NCI-H774 (cell line): Measurements from ENCODE around the gene PROB1.
A peak's percentile ranks its signal among the peaks of the same experiment; 100 is the strongest.
"Not testable (repeated sequence)": the region's sequence is repeated elsewhere in the genome, so short reads cannot be mapped to it uniquely, and the experiment has no call there.

ENCODE experiments used
- DNase-seq: peaks from one replicate; lab custom pipeline; 2025; lab: John Stamatoyannopoulos, UW

Gene PROB1

GRCh38 chr5:139413153-139413552 is 18.2 kb upstream of the PROB1 start:
- no peak for DNase-seq

DNA sequence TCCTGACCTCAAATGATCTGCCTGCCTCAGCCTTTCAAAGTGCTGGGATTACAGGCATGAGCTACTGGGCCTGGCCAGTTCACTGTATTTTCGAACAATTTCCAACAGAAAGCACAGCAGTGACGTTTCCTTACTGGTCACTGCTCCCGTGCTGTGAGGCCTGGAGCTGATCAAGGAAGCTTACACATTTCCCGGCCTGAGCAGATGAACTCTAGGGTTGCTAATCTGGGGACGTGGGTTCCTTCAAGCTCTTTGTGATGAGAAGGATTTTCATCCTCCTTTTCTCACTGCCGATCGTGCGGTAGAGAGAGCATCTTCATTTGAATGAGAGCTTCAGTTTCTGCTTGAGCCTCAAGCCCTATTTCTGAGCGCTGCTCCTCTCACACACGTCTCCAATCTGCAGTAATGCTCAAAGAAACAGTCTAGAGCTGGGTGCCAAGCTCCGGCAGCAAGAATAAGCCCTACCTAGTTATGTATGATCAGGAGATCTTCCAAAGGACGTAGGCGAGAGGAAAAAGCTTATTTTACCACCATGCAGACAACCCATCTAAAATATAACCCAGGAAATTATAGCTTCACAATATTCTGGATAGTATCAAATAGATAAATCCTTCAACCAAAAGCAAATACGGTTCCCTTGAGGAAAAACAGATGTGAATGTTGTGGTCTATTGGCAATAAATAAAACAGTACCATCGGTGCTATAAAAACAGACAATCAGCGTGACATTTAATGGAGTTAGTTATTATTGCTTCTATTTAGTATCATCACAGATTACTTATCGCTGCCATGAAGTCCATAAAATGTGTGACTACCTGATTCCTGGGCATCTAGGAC is 16.3 kb upstream of the PROB1 start:
- DNase-seq, result no peak

DNA sequence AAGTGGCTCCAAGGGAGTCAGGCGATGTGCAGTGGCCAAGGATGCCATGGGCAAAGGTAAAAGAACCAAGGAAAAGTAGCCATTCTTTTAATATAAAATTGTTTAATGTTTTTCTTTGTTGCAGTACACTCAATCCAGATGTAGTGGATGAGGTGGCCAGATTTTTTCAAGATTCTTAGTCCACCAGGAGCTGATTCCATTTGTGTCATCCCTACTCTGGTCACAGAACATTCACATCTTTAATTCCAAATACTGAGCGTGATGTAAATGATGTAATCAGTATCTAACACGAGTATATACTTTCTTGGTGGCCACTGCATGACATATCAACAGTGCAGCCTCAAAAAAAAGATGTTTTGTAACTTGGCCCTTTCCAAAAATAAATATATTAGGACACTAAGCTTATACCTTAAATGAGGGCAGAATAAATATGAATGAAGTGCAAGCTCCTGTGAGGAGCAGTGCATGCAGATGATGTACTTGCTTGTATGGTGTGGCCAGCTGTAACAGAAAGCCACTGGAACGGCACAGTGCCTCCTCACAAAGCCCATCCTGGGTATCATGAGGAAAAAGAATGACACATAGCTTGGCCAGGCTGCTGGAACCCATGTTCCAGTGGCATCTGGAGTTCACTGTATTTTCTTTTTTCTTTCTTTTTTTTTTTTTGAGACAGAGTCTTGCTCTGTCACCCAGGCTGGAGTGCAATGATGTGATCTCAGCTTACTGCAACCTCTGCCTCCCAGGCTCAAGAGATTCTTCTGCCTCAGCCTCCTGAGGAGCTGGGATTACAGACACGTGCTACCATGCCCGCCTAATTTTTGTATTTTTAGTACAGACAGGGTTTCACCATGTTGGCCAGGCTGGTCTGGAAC is 15.5 kb upstream of the PROB1 start:
- no peak for DNase-seq

GRCh38 chr5:139409116-139409515 is 14.2 kb upstream of the PROB1 start:
- not testable (repeated sequence) for DNase-seq

DNA sequence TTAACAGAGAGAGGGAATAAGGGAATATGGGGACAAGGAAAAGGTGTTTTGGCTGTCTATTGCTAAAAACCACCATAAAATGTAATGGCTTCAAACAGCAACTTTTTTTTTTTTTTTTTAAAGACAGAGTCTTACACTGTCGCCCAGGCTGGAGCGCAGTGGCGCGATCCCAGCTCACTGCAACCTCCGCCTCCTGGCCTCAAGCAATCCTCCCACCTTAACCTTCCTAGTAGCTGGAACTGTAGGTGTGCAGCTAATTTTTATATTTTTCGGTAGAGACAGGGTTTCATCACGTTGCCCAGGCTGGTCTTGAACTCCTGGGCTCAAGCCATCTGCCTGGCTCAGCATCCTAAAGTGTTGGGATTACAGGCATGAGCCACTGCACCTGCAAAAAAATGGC is 13.3 kb upstream of the PROB1 start:
- no peak for DNase-seq

DNA sequence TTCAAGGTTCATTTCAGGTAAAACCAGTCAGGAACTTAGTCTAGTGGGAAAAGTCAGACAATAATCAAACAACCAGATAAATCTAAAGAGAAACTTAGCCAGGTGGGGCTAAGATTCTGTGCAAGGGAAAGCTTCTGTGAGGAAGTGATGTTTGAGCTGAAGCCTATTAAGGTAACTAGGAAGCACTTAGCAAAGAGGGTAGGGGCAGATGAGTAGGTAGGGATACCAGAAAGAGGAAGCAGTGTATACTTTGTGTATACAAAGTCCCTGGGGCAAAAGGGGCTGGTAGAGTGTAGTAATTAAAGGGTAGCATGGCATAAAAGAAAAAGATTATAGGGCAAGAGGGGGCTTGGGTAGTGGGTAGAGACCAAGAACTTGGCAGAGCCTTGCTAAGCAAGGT is 12.6 kb upstream of the PROB1 start:
- no peak for DNase-seq

- no peak for DNase-seq
Observed at GRCh38 chr5:139406963-139407362, 12.1 kb upstream of the PROB1 start.

GRCh38 chr5:139404484-139404840 is 9.6 kb upstream of the PROB1 start:
- no peak for DNase-seq

GRCh38 chr5:139403787-139404483 is 9.0 kb upstream of the PROB1 start, which contains the start of gene SPATA24:
SPATA24 (minus strand) TSS chr5:139404089; CDS start chr5:139404060, 29 bp downstream.
- DNase-seq, result peak; percentile 95

DNA sequence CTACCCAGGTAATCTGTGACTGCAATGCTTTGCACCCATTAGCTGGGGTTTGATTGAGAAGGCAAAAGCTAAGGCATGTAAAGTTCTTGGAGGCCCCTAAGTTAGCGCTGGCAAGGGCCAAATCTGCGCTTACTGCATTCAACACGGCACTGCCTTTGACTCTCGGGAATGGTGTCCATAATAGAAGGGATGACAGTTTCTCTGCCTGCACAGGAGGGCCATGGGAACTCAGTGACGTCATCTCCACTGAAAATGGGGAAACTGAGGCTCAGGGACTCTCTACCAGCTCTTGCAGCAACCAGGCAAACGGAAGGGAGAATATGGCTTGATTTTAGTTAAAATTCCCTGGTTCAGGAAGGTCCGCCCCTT is 8.5 kb upstream of the PROB1 start:
- DNase-seq, result no peak

- DNase-seq, result no peak
Observed at GRCh38 chr5:139402561-139403158, 7.8 kb upstream of the PROB1 start.

DNA sequence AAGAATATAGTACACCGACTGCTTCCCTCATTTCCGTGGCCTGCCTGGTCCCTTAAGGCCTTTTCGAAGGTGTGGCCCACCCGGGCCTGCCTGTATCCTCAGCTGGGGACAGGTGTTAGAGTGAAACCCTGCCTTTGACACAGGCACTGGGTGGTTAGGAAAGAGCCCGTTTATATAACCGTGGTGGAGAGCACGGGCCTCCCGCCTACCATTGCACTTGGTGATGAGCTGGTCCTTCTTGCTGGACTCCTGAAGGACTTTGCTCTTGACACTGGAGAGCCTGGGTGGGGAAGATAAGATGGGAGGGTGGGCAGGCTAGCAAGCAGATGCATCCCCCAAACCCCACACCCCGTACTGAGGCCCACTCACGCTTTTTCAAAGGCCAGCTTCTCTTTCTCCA is 6.6 kb upstream of the PROB1 start:
- DNase-seq, result no peak

DNA sequence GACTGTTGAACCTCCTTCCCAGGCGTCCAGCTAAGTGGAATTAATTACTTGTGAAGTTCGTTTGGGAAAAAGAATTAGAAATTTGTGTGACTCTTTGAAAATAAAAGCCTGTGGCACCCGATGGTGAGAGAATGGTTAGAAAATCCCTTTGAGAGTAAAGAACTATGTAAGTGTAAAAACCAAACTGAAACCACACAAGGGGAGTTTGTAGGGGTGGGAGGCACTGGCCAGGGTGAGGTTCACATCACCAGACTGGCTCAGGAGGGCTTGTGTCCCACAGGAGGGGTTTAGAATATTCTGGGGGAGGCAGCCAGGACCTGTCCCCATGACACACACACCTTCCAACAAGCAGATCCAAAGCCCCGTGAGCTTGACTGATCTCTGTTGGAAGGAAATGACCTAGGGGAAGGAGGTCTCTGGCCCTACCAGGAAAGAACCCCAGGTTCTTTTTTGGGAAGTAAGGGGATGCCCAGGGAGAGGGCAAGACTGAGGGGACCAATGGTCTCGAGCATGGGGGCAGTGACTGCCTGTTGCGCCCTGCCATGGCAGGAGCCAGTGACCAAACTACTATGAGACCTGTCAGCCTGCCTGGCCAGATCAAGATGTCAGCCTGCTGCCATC is 4.7 kb upstream of the PROB1 start:
- no peak for DNase-seq

DNA sequence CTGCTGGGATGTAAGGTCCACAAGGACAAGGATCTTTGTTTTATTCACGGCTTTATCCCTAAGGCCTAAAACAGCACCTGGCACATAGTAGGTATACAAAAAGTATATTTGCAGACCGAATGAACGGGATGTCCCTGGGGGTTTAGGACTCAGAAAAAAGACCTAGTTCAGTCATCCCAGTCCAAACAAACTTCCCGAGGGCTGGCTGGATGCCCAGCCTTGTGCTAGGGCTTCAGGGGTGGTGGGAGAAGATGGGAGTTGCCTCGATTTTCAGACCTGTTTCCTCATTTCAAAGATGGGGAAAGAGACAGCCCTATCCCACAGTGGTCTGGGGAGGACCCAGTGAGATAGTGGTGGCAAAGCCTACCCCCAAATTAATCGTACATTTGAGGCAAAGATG is 3.0 kb upstream of the PROB1 start:
- DNase-seq, result no peak

- no peak for DNase-seq
Observed at GRCh38 chr5:139396691-139397090, 1.8 kb upstream of the PROB1 start.

- no peak for DNase-seq
Observed at GRCh38 chr5:139395844-139396640, 1.1 kb upstream of the PROB1 start.

- DNase-seq, result no peak
Observed at GRCh38 chr5:139394123-139394653, 716 bp downstream of the PROB1 start.

- DNase-seq, result no peak
Observed at GRCh38 chr5:139393497-139394122, 1.3 kb downstream of the PROB1 start.

GRCh38 chr5:139392678-139393496 is 2.0 kb downstream of the PROB1 start:
- DNase-seq, result peak; percentile 61
